Mesenchymal stem cell (in vitro differentiated cells and primary cell): ENCODE results near the gene BCL6B.

Experiments used
- DNase-seq: peaks from one replicate; pipeline ENCODE4 v3.0.0-alpha.2; 2013
- H2AFZ ChIP-seq: one replicate; pipeline ENCODE4 v1.6.1; 2013; ENCODE audit warnings: low read depth, mild to moderate bottlenecking, control low read depth, inconsistent platforms, low read length, moderate library complexity
- H2AK5ac ChIP-seq: 2 replicates; pipeline ENCODE4 v1.6.1; 2013; ENCODE audit warnings: low read length, moderate library complexity, mild to moderate bottlenecking, inconsistent platforms; ENCODE audit not compliant: severe bottlenecking
- H2BK120ac ChIP-seq: one replicate; pipeline ENCODE4 v1.6.1; 2013; ENCODE audit warnings: low read depth, mild to moderate bottlenecking, inconsistent platforms, low read length, moderate library complexity
- H2BK12ac ChIP-seq, 2 experiments: one replicate each; pipeline ENCODE4 v1.6.1; 2013; ENCODE audit warnings: inconsistent platforms in 2 of 2, low read length in 2 of 2, mild to moderate bottlenecking in 2 of 2, moderate library complexity in 2 of 2, control low read depth in 1 of 2
- H2BK15ac ChIP-seq: one replicate; pipeline ENCODE4 v1.6.1; 2013; ENCODE audit warnings: mild to moderate bottlenecking, low read depth, inconsistent platforms; ENCODE audit not compliant: poor library complexity, severe bottlenecking
- H2BK5ac ChIP-seq: 2 replicates; pipeline ENCODE4 v1.6.1; 2013; ENCODE audit warnings: low read depth, mild to moderate bottlenecking, low read length, control low read depth, inconsistent platforms; ENCODE audit not compliant: poor library complexity, severe bottlenecking
- H3K14ac ChIP-seq, 2 experiments: one replicate each; pipeline ENCODE4 v1.6.1; 2013; ENCODE audit warnings: inconsistent platforms in 2 of 2, low read length in 2 of 2, control low read depth in 1 of 2, mild to moderate bottlenecking in 1 of 2, moderate library complexity in 1 of 2
- H3K18ac ChIP-seq, 2 experiments: one replicate each; pipeline ENCODE4 v1.6.1; 2013; ENCODE audit warnings: inconsistent platforms in 2 of 2, low read length in 2 of 2, control low read depth in 1 of 2, low read depth in 1 of 2, mild to moderate bottlenecking in 1 of 2
- H3K23ac ChIP-seq, 2 experiments: one replicate each; pipeline ENCODE4 v1.6.1; 2013; ENCODE audit warnings: inconsistent platforms in 2 of 2, low read length in 2 of 2, mild to moderate bottlenecking in 2 of 2, moderate library complexity in 2 of 2, control low read depth in 1 of 2
- H3K27ac ChIP-seq: 2 replicates; pipeline ENCODE4 v1.5.1; 2013; ENCODE audit warnings: mild to moderate bottlenecking, moderate library complexity, low read length, control low read depth, inconsistent platforms; ENCODE audit not compliant: poor library complexity, severe bottlenecking
- H3K27me3 ChIP-seq, 2 experiments: 2 replicates each; pipeline versions ENCODE4 v1.6.1 to v1.7.0; 2013; ENCODE audit warnings: low read length in 2 of 2, mild to moderate bottlenecking in 2 of 2, moderate library complexity in 2 of 2, control low read depth in 1 of 2, inconsistent platforms in 1 of 2; ENCODE audit not compliant: control insufficient read depth in 1 of 2, insufficient read depth in 1 of 2
- H3K36me3 ChIP-seq, 2 experiments: 2 replicates each; pipeline versions ENCODE4 v1.6.1 to v1.7.0; 2013; ENCODE audit warnings: low read length in 2 of 2, control low read depth in 1 of 2, inconsistent platforms in 1 of 2, low read depth in 1 of 2, mild to moderate bottlenecking in 1 of 2; ENCODE audit not compliant: insufficient read depth in 2 of 2, control insufficient read depth in 1 of 2
- H3K4ac ChIP-seq, 2 experiments: one replicate each; pipeline ENCODE4 v1.6.1; 2013; ENCODE audit warnings: inconsistent platforms in 2 of 2, low read length in 2 of 2, mild to moderate bottlenecking in 2 of 2, moderate library complexity in 2 of 2, control low read depth in 1 of 2, low read depth in 1 of 2
- H3K4me1 ChIP-seq: 2 replicates; pipeline ENCODE4 v1.6.1; 2013; ENCODE audit warnings: low read depth, low read length, control low read depth; ENCODE audit not compliant: control insufficient read depth, insufficient read depth
- H3K4me2 ChIP-seq: 2 replicates; pipeline ENCODE4 v1.6.1; 2013; ENCODE audit warnings: low read length, mild to moderate bottlenecking, inconsistent platforms; ENCODE audit not compliant: poor library complexity, severe bottlenecking
- H3K4me3 ChIP-seq, 2 experiments: 2 replicates each; pipeline versions ENCODE4 v1.5.1 to v1.7.0; 2013; ENCODE audit warnings: low read length in 2 of 2, mild to moderate bottlenecking in 2 of 2, control low read depth in 1 of 2, low read depth in 1 of 2; ENCODE audit not compliant: insufficient read depth in 1 of 2
- H3K79me1 ChIP-seq: replicated peaks from 2 replicates; pipeline ENCODE4 v1.6.1; 2013; ENCODE audit warnings: mild to moderate bottlenecking, control low read depth, low read length, inconsistent platforms; ENCODE audit not compliant: poor library complexity, severe bottlenecking
- H3K9ac ChIP-seq: 2 replicates; pipeline ENCODE4 v1.7.0; 2013; ENCODE audit warnings: mild to moderate bottlenecking, low read length, moderate library complexity
- H3K9me3 ChIP-seq: 2 replicates; pipeline ENCODE4 v1.7.0; 2013; ENCODE audit warnings: mild to moderate bottlenecking, low read length; ENCODE audit not compliant: control insufficient read depth
- H4K8ac ChIP-seq: one replicate; pipeline ENCODE4 v1.6.1; 2013; ENCODE audit warnings: inconsistent platforms, mild to moderate bottlenecking, low read length, moderate library complexity
- H4K91ac ChIP-seq: one replicate; pipeline ENCODE4 v1.6.1; 2013; ENCODE audit warnings: mild to moderate bottlenecking, low read length, inconsistent platforms
- WGBS: methylation state at CpG from one replicate; pipeline ENCODE4 v1.1.7; 2013; ENCODE audit warnings: mixed read lengths; 5-methylcytosine and 5-hydroxymethylcytosine counted together

Gene BCL6B

GRCh38 chr17:7026471-7027115, 3.7 kb downstream of the BCL6B start:
- Histone ChIP-seq H3K27ac (no peak overlapping the region), H2AFZ (no peak overlapping the region), H3K23ac (no peak overlapping the region)

GRCh38 chr17:7027335-7027734, 4.5 kb downstream of the BCL6B start:
- Histone ChIP-seq H2AFZ (no peak overlapping the region), H4K91ac (no peak overlapping the region), H4K8ac (no peak overlapping the region), H3K4me2 (no peak overlapping the region), H3K18ac (no peak overlapping the region), H3K27ac (no peak overlapping the region), H3K4me1 (peaks cover 9% of the 10 kb centered on the region), H3K9ac (no peak overlapping the region), H3K4me3 (no peak overlapping the region), H2BK5ac (no peak overlapping the region), H3K79me1 (no peaks in the 10 kb centered on the region), H2BK120ac (no peak overlapping the region), H3K27me3 (peaks cover 3 to 13% of the 10 kb centered on the region in 2 experiments), H3K14ac (no peak overlapping the region), H3K9me3 (no peaks in the 10 kb centered on the region), H3K36me3 (no peaks in the 10 kb centered on the region), H3K4ac (no peak overlapping the region), H2BK12ac (no peak overlapping the region), H3K23ac (no peak overlapping the region), H2AK5ac (no peak overlapping the region), H2BK15ac (no peak overlapping the region)
- WGBS: 85% methylated on average over 13 of the region's 13 CpGs
- no peak for DNase-seq

More at GRCh38 chr17:7026471-7027115, 3.7 kb downstream of the BCL6B start:
- Histone ChIP-seq H3K79me1 (no peaks in the 10 kb centered on the region), H3K4me3 (no peak overlapping the region), H3K4me1 (peaks cover 14% of the 10 kb centered on the region), H4K8ac (no peak overlapping the region), H3K18ac (no peak overlapping the region), H3K4me2 (no peak overlapping the region), H3K9ac (no peak overlapping the region), H2BK120ac (no peak overlapping the region), H3K27me3 (peaks cover 4 to 16% of the 10 kb centered on the region in 2 experiments), H3K9me3 (no peaks in the 10 kb centered on the region), H2BK15ac (no peak overlapping the region), H3K36me3 (no peaks in the 10 kb centered on the region), H3K4ac (no peak overlapping the region), H2BK12ac (no peak overlapping the region), H2BK5ac (no peak overlapping the region), H2AK5ac (no peak overlapping the region), H4K91ac (no peak overlapping the region), H3K14ac (no peak overlapping the region)
- no peak for DNase-seq
- WGBS: 90% methylated on average over 29 of the region's 29 CpGs

GRCh38 chr17:7029096-7029495, 6.2 kb downstream of the BCL6B start:
- WGBS: 78% methylated on average over 2 of the region's 3 CpGs

GRCh38 chr17:7029659-7030058, 6.8 kb downstream of the BCL6B start:
- no peak overlapping the region for H3K9ac ChIP-seq
- no peak overlapping the region for H2BK120ac ChIP-seq
- DNase-seq: no peak
- no peak overlapping the region for H3K18ac ChIP-seq
- no peak overlapping the region for H2AK5ac ChIP-seq
- no peak overlapping the region for H3K23ac ChIP-seq
- no peak overlapping the region for H2AFZ ChIP-seq
- no peak overlapping the region for H2BK12ac ChIP-seq
- H2BK15ac ChIP-seq: no peak overlapping the region
- H3K79me1 ChIP-seq: no peaks in the 10 kb centered on the region
- H4K8ac ChIP-seq: no peak overlapping the region
- no peak overlapping the region for H2BK5ac ChIP-seq
- no peak overlapping the region for H3K4ac ChIP-seq
- no peak overlapping the region for H3K4me2 ChIP-seq
- no peaks in the 10 kb centered on the region for H3K9me3 ChIP-seq
- peaks cover 2% of the 10 kb centered on the region for H3K4me1 ChIP-seq
- H3K27me3 ChIP-seq: no peaks in the 10 kb centered on the region
- no peak overlapping the region for H3K27ac ChIP-seq
- no peak overlapping the region for H4K91ac ChIP-seq
- H3K36me3 ChIP-seq: no peaks in the 10 kb centered on the region
- no peak overlapping the region for H3K14ac ChIP-seq
- H3K4me3 ChIP-seq: no peak overlapping the region
- WGBS: 80% methylated on average over 8 of the region's 8 CpGs

More at GRCh38 chr17:7029096-7029495, 6.2 kb downstream of the BCL6B start:
- Histone ChIP-seq H2AFZ (no peak overlapping the region), H3K4ac (no peak overlapping the region), H4K8ac (no peak overlapping the region), H2BK12ac (no peak overlapping the region), H3K36me3 (no peaks in the 10 kb centered on the region), H3K23ac (no peak overlapping the region), H3K9me3 (no peaks in the 10 kb centered on the region), H3K14ac (no peak overlapping the region), H3K27me3 (no peaks in the 10 kb centered on the region), H2AK5ac (no peak overlapping the region), H2BK5ac (no peak overlapping the region), H3K79me1 (no peaks in the 10 kb centered on the region), H3K4me2 (no peak overlapping the region), H3K27ac (no peak overlapping the region), H4K91ac (no peak overlapping the region), H3K4me3 (no peak overlapping the region), H3K4me1 (peaks cover 2% of the 10 kb centered on the region), H3K9ac (no peak overlapping the region), H2BK120ac (no peak overlapping the region), H2BK15ac (no peak overlapping the region), H3K18ac (no peak overlapping the region)
- DNase-seq: no peak
